GM21786 (cell line): ENCODE data around the gene FHL5.
A peak's percentile ranks its signal among the peaks of the same experiment; 100 is the strongest.
"Not testable (repeated sequence)": the region's sequence is repeated elsewhere in the genome, so short reads cannot be mapped to it uniquely, and the experiment has no call there.

Source experiments
- ATAC-seq: cut with Tn5 transposase; IDR thresholded peaks from one replicate; pipeline ENCODE4 v1.9.1; 2021; ENCODE audit not compliant: unreplicated experiment

Gene FHL5

GRCh38 chr6:96562886-96563285 lies at the start of gene FHL5:
Gene FHL5 (plus strand): TSS chr6:96563128. CDS start chr6:96603614, 40,486 bp downstream.
- no peak for ATAC-seq

GRCh38 chr6:96520171-96521115 lies 42.5 kb upstream of the FHL5 start:
- ATAC-seq: no peak

GRCh38 chr6:96521306-96521643 lies 41.7 kb upstream of the FHL5 start:
- ATAC-seq: peak; percentile 14

GRCh38 chr6:96521644-96522464 lies 41.1 kb upstream of the FHL5 start, which contains the start of gene UFL1:
Gene UFL1 (plus strand): TSS chr6:96521806. CDS start chr6:96521874, 68 bp downstream.
- peak; percentile 97 for ATAC-seq

GRCh38 chr6:96522465-96523009 lies 40.4 kb upstream of the FHL5 start:
- peak; percentile 24 for ATAC-seq

GRCh38 chr6:96528193-96528592 lies 34.7 kb upstream of the FHL5 start:
- ATAC-seq: no peak

GRCh38 chr6:96532399-96532798 lies 30.5 kb upstream of the FHL5 start:
- no peak for ATAC-seq

- no peak for ATAC-seq
Measured at GRCh38 chr6:96537726-96538125, 25.2 kb upstream of the FHL5 start.

- ATAC-seq: peak; percentile 73
Measured at GRCh38 chr6:96542702-96543101, 20.2 kb upstream of the FHL5 start.

- ATAC-seq: no peak
Measured at GRCh38 chr6:96545882-96546281, 17.0 kb upstream of the FHL5 start.

GRCh38 chr6:96547654-96548053 lies 15.3 kb upstream of the FHL5 start:
- no peak for ATAC-seq

- no peak for ATAC-seq
Measured at GRCh38 chr6:96554558-96554957, 8.4 kb upstream of the FHL5 start.

GRCh38 chr6:96559740-96560139 lies 3.2 kb upstream of the FHL5 start:
- ATAC-seq: not testable (repeated sequence)

GRCh38 chr6:96563853-96564252 lies 925 bp downstream of the FHL5 start:
- no peak for ATAC-seq

GRCh38 chr6:96570053-96570452 lies 7.1 kb downstream of the FHL5 start:
- no peak for ATAC-seq

- ATAC-seq: no peak
Measured at GRCh38 chr6:96571551-96571950, 8.6 kb downstream of the FHL5 start.

- no peak for ATAC-seq
Measured at GRCh38 chr6:96575359-96575758, 12.4 kb downstream of the FHL5 start.

- ATAC-seq: no peak
Measured at GRCh38 chr6:96576221-96576620, 13.3 kb downstream of the FHL5 start.

GRCh38 chr6:96582021-96582420 lies 19.1 kb downstream of the FHL5 start:
- no peak for ATAC-seq

- ATAC-seq: no peak
Measured at GRCh38 chr6:96582436-96582835, 19.5 kb downstream of the FHL5 start.

- ATAC-seq: no peak
Measured at GRCh38 chr6:96604420-96604819, 41.5 kb downstream of the FHL5 start.

- no peak for ATAC-seq
Measured at GRCh38 chr6:96608074-96608473, 45.1 kb downstream of the FHL5 start.
